GM23338 (cell line): ENCODE data around the gene CEP295NL.

Experiments
- CREB1 ChIP-seq: fragments of 250-450 bp; sonication (Bioruptor Pico); IDR thresholded peaks from 2 replicates; pipeline ENCODE4 v1.5.0; 2020; ENCODE audit warnings: low read depth, mild to moderate bottlenecking, moderate library complexity
- CTCF ChIP-seq, 2 experiments: fragments of 200-600 bp in 1 of 2; sonication (generic) in 1 of 2; conservative IDR thresholded peaks; 2 replicates each; pipeline versions ENCODE4 v1.5.1 to v1.6.1; 2016 to 2017; ENCODE audit warnings: antibody characterized with exemption in 2 of 2, low read depth in 2 of 2, mild to moderate bottlenecking in 2 of 2, moderate library complexity in 1 of 2
- EZH2 ChIP-seq: fragments of 200-600 bp; sonication (generic); IDR thresholded peaks from one replicate; pipeline ENCODE4 v1.8.0; 2017; ENCODE audit warnings: antibody characterized with exemption, mild to moderate bottlenecking, low read depth; ENCODE audit not compliant: unreplicated experiment
- REST ChIP-seq: IDR thresholded peaks from one replicate; pipeline ENCODE4 v1.6.1; 2018; ENCODE audit warnings: antibody characterized with exemption; ENCODE audit not compliant: unreplicated experiment
- STAT1 ChIP-seq: IDR thresholded peaks from one replicate; pipeline ENCODE4 v1.6.1; 2016; ENCODE audit warnings: antibody characterized with exemption; ENCODE audit not compliant: unreplicated experiment
- ZNF462 ChIP-seq: fragments of 250-450 bp; sonication (Bioruptor Pico); IDR thresholded peaks from 2 replicates; pipeline ENCODE4 v1.5.0; 2020; ENCODE audit warnings: mild to moderate bottlenecking, moderate library complexity

GRCh38 chr17:78920528-78920927, 17.5 kb upstream of the CEP295NL start:
- TF ChIP-seq ZNF462 (CRISPR knock-in tag), result no peak
- TF ChIP-seq CTCF (conservative IDR thresholded peaks at IDR 0.05; ENCODE audit: low read depth in 2 of 2), result no peak
- no peak for TF ChIP-seq EZH2
- no peak for TF ChIP-seq STAT1
- no peak for TF ChIP-seq REST
- TF ChIP-seq CREB1 (CRISPR knock-in tag), result no peak
